ENCODE measurements around the gene SNX18. TPM values are rescaled to one million over a fixed set of nuclear protein-coding genes. Genes with fewer than 3 reads are reported as not detected.

SNX18 gene
- total RNA-seq, 1 experiment from 2014 or later: 28.0 TPM

DNA sequence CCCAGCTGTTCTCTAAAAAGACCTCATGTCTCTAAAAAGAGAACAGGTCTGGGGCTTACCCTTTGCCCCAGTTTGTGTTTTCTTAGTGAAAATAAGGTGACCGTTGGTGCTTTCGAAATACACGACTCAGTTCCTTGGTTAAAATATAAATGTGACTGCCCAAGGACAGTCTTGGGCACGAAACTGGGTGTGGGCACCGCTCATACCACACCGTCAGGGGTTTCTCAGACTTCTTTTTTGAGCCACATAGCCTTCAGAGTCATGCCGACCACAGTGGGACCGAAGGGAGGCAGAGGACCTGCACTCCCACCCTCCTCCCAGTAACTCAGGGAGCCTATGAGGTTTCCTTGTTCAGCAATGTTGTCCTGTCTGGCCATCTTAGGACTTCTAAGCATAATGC is 6.5 kb downstream of the SNX18 start:
- no peak overlapping the region for H3K4me3 Mint-ChIP-seq (ENCODE audit: unreplicated experiment)
- DNase-seq: no peak
- Histone ChIP-seq H3K9me3 (no peaks in the 10 kb centered on the region), H3K27me3 (replicated peaks; ENCODE audit: control insufficient read depth, insufficient read depth, low read length) (no peaks in the 10 kb centered on the region), H3K36me3 (ENCODE audit: control insufficient read depth, insufficient read depth, low read length) (no peaks in the 10 kb centered on the region), H3K4me1 (peaks cover 16% of the 10 kb centered on the region), H3K4me3 (ENCODE audit: low read depth, low read length) (no peak overlapping the region)
- H3K9me3 Mint-ChIP-seq (ENCODE audit: unreplicated experiment): no peaks in the 10 kb centered on the region
- ChIA-PET POLR2A (no interaction called here), CTCF (no interaction called here)
- H3K27ac Mint-ChIP-seq (ENCODE audit: unreplicated experiment): no peak overlapping the region
- TF ChIP-seq, protein P1, sequence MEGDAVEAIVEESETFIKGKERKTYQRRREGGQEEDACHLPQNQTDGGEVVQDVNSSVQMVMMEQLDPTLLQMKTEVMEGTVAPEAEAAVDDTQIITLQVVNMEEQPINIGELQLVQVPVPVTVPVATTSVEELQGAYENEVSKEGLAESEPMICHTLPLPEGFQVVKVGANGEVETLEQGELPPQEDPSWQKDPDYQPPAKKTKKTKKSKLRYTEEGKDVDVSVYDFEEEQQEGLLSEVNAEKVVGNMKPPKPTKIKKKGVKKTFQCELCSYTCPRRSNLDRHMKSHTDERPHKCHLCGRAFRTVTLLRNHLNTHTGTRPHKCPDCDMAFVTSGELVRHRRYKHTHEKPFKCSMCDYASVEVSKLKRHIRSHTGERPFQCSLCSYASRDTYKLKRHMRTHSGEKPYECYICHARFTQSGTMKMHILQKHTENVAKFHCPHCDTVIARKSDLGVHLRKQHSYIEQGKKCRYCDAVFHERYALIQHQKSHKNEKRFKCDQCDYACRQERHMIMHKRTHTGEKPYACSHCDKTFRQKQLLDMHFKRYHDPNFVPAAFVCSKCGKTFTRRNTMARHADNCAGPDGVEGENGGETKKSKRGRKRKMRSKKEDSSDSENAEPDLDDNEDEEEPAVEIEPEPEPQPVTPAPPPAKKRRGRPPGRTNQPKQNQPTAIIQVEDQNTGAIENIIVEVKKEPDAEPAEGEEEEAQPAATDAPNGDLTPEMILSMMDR (IDR thresholded peaks at IDR 0.05; ENCODE audit: insufficient read depth in 1 of 2, low read depth in 1 of 2, low read length in 1 of 2, severe bottlenecking in 1 of 2, unreplicated experiment in 1 of 2): no peak
- no TSS peak for BruUV-seq (replicated peaks)
- H3K27me3 Mint-ChIP-seq (ENCODE audit: insufficient read depth, unreplicated experiment): no peaks in the 10 kb centered on the region
- H3K4me1 Mint-ChIP-seq (ENCODE audit: low read depth, unreplicated experiment): no peaks in the 10 kb centered on the region
- intact Hi-C loops (cut with micrococcal nuclease; ENCODE audit: unreplicated experiment): no loop called here
- H3K36me3 Mint-ChIP-seq (ENCODE audit: insufficient read depth, unreplicated experiment): peaks cover 4% of the 10 kb centered on the region

DNA sequence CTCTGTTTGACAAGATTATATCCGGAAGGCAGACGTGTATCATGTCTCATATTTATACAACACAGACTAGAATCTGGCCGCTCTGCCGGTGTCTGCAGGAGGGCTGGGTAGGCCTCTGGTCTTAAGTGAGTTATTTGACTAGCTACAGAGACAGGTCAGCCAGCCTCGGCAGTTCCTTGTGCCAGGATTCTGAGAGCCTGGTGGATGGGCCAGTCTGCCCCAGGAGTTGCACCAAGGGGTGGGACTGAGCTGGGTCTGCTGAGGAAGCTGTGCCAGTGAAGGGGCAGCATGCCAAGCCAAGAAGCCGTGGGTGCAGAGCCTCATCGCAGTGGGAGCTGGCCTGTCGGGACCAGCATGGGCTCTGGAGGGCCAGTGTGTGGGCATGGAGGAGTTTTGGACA is 7.1 kb downstream of the SNX18 start:
- no peak overlapping the region for H3K4me3 ChIP-seq (ENCODE audit: low read depth, low read length)
- POLR2A ChIA-PET: no interaction called here

DNA sequence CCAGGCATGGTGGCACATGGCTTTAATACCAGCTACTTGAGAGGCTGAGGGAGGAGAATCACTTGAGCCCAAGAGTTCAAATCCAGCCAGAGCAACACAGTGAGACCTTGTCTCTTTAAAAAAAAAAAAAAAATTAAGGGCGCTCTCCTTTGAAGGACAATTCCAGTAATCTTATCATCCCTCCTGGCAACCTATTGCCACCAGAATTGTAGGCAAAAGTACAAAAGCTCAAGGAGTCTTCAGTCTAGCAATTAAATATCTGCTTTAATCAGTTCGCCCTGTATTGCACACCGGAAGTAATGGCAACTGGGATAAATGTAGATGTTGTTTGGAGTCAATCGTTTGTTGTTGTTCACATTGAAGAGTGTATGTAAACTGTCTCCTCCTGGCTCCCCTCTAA is 7.7 kb downstream of the SNX18 start:
- TF ChIP-seq, protein P1 (IDR thresholded peaks at IDR 0.05; ENCODE audit: insufficient read depth in 1 of 2, low read depth in 1 of 2, low read length in 1 of 2, severe bottlenecking in 1 of 2, unreplicated experiment in 1 of 2): no peak
- DNase-seq: no peak
- no peaks in the 10 kb centered on the region for H3K27me3 ChIP-seq (replicated peaks; ENCODE audit: control insufficient read depth, insufficient read depth, low read length)
- ChIA-PET CTCF (no interaction called here), POLR2A (no interaction called here)
- Mint-ChIP-seq H3K4me3 (ENCODE audit: unreplicated experiment) (no peak overlapping the region), H3K27ac (ENCODE audit: unreplicated experiment) (no peak overlapping the region), H3K9me3 (ENCODE audit: unreplicated experiment) (no peaks in the 10 kb centered on the region), H3K27me3 (ENCODE audit: insufficient read depth, unreplicated experiment) (no peaks in the 10 kb centered on the region), H3K36me3 (ENCODE audit: insufficient read depth, unreplicated experiment) (peaks cover 4% of the 10 kb centered on the region), H3K4me1 (ENCODE audit: low read depth, unreplicated experiment) (no peaks in the 10 kb centered on the region)
- H3K4me3 ChIP-seq (ENCODE audit: low read depth, low read length): no peak overlapping the region
- BruUV-seq (replicated peaks): no TSS peak
- H3K36me3 ChIP-seq (ENCODE audit: control insufficient read depth, insufficient read depth, low read length): no peaks in the 10 kb centered on the region
- no peaks in the 10 kb centered on the region for H3K9me3 ChIP-seq
- 0 out of 2 replicates have a peak, but pooled peaks cover 5% of the 10 kb centered on the region for H3K4me1 ChIP-seq
- intact Hi-C loops (cut with micrococcal nuclease; ENCODE audit: unreplicated experiment): no loop called here

More for the DNA sequence above, 7.1 kb downstream of the SNX18 start:
- no peaks in the 10 kb centered on the region for H3K27me3 Mint-ChIP-seq (ENCODE audit: insufficient read depth, unreplicated experiment)
- H3K4me1 Mint-ChIP-seq (ENCODE audit: low read depth, unreplicated experiment): no peaks in the 10 kb centered on the region
- H3K4me3 Mint-ChIP-seq (ENCODE audit: unreplicated experiment): no peak overlapping the region
- intact Hi-C loops (cut with micrococcal nuclease; ENCODE audit: unreplicated experiment): no loop called here
- Histone ChIP-seq H3K4me1 (peaks cover 10% of the 10 kb centered on the region), H3K9me3 (no peaks in the 10 kb centered on the region), H3K27me3 (replicated peaks; ENCODE audit: control insufficient read depth, insufficient read depth, low read length) (no peaks in the 10 kb centered on the region), H3K36me3 (ENCODE audit: control insufficient read depth, insufficient read depth, low read length) (no peaks in the 10 kb centered on the region)
- no peaks in the 10 kb centered on the region for H3K9me3 Mint-ChIP-seq (ENCODE audit: unreplicated experiment)
- H3K27ac Mint-ChIP-seq (ENCODE audit: unreplicated experiment): no peak overlapping the region
- H3K36me3 Mint-ChIP-seq (ENCODE audit: insufficient read depth, unreplicated experiment): peaks cover 4% of the 10 kb centered on the region
- TF ChIP-seq, protein P1 (IDR thresholded peaks at IDR 0.05; ENCODE audit: insufficient read depth in 1 of 2, low read depth in 1 of 2, low read length in 1 of 2, severe bottlenecking in 1 of 2, unreplicated experiment in 1 of 2): no peak
- no peak for DNase-seq
- no TSS peak for BruUV-seq (replicated peaks)
- CTCF ChIA-PET: no interaction called here
